ENCODE measurements around the gene FTSJ3. TPM values are rescaled to one million over a fixed set of nuclear protein-coding genes. Genes with fewer than 3 reads are reported as not detected.

Gene FTSJ3
- total RNA-seq, 1 donor from 2014 or later: 44.7 TPM

- intact Hi-C loops (cut with DNase I): no loop called here
- DNase-seq (ENCODE audit: extremely low spot score in 2 of 2): no peak
- peak overlapping the region in 1 of 2 donors; percentile 94 for H3K4me3 ChIP-seq
- H3K36me3 ChIP-seq: peaks cover 0 to 68% of the 10 kb centered on the region in 2 donors
- H3K9me3 ChIP-seq: no peaks in the 10 kb centered on the region
- peaks cover 36% of the 10 kb centered on the region for H3K4me1 ChIP-seq
- TF ChIP-seq, protein P1, sequence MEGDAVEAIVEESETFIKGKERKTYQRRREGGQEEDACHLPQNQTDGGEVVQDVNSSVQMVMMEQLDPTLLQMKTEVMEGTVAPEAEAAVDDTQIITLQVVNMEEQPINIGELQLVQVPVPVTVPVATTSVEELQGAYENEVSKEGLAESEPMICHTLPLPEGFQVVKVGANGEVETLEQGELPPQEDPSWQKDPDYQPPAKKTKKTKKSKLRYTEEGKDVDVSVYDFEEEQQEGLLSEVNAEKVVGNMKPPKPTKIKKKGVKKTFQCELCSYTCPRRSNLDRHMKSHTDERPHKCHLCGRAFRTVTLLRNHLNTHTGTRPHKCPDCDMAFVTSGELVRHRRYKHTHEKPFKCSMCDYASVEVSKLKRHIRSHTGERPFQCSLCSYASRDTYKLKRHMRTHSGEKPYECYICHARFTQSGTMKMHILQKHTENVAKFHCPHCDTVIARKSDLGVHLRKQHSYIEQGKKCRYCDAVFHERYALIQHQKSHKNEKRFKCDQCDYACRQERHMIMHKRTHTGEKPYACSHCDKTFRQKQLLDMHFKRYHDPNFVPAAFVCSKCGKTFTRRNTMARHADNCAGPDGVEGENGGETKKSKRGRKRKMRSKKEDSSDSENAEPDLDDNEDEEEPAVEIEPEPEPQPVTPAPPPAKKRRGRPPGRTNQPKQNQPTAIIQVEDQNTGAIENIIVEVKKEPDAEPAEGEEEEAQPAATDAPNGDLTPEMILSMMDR (IDR thresholded peaks at IDR 0.05): no peak
- H3K27me3 ChIP-seq: no peaks in the 10 kb centered on the region
- no peak overlapping the region for H3K27ac ChIP-seq
Observed at GRCh38 chr17:63828936-63829335, 1.5 kb upstream of the FTSJ3 start.

- Histone ChIP-seq H3K27ac (peak overlapping the region; percentile 94), H3K27me3 (no peaks in the 10 kb centered on the region), H3K4me3 (peak overlapping the region; percentile 90 to 94), H3K9me3 (no peaks in the 10 kb centered on the region), H3K4me1 (peaks cover 36% of the 10 kb centered on the region), H3K36me3 (peaks cover 0 to 68% of the 10 kb centered on the region in 2 donors)
- DNase-seq (ENCODE audit: extremely low spot score in 2 of 2): no peak
- no peak for TF ChIP-seq POLR2A (IDR thresholded peaks at IDR 0.05)
- TF ChIP-seq, protein P1 (IDR thresholded peaks at IDR 0.05): no peak
- no peak for TF ChIP-seq POLR2AphosphoS5 (IDR thresholded peaks at IDR 0.05; ENCODE audit: insufficient read depth in 1 of 2, low read depth in 1 of 2)
- intact Hi-C loops (cut with DNase I): no loop called here
Observed at GRCh38 chr17:63827801-63828221, 348 bp upstream of the FTSJ3 start.

GRCh38 chr17:63826468-63827001 is 928 bp downstream of the FTSJ3 start:
- Histone ChIP-seq H3K36me3 (peaks cover 0 to 68% of the 10 kb centered on the region in 2 donors), H3K27ac (peak overlapping the region; percentile 94), H3K27me3 (no peaks in the 10 kb centered on the region), H3K4me3 (peak overlapping the region; percentile 90 to 94), H3K4me1 (peaks cover 36% of the 10 kb centered on the region), H3K9me3 (no peaks in the 10 kb centered on the region)
- TF ChIP-seq POLR2AphosphoS5 (IDR thresholded peaks at IDR 0.05; ENCODE audit: insufficient read depth in 1 of 2, low read depth in 1 of 2): no peak
- TF ChIP-seq, protein P1 (IDR thresholded peaks at IDR 0.05): no peak
- TF ChIP-seq POLR2A (IDR thresholded peaks at IDR 0.05): no peak
- intact Hi-C loops (cut with DNase I): no loop called here
- no peak for DNase-seq (ENCODE audit: extremely low spot score in 2 of 2)

DNA sequence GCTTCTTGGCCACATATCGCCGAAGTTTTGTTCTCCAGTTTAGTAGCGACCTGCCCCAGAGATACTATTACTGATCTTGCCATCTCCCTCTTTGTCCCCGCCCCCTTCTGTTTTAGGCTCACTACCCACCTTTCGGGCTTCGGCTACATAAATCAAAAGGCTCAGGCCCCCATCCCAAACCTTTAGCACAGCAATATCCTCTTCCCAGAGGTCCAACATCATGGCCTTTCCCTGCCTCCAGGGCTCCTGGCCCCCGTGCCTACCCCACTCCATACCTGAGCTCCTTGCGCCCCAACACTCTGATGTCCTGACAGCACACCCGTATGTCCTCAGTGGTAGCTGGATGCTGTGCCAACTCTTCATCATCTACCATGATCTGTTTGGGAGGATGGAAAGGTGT is 3.1 kb downstream of the FTSJ3 start:
- no peaks in the 10 kb centered on the region for H3K9me3 ChIP-seq
- TF ChIP-seq POLR2AphosphoS5 (IDR thresholded peaks at IDR 0.05; ENCODE audit: insufficient read depth in 1 of 2, low read depth in 1 of 2) (no peak), POLR2A (IDR thresholded peaks at IDR 0.05) (no peak)
- TF ChIP-seq, protein P1 (IDR thresholded peaks at IDR 0.05): no peak
- H3K27me3 ChIP-seq: no peaks in the 10 kb centered on the region
- no peak overlapping the region for H3K27ac ChIP-seq
- H3K4me1 ChIP-seq: peaks cover 30% of the 10 kb centered on the region
- intact Hi-C loops (cut with DNase I): no loop called here
- no peak overlapping the region for H3K4me3 ChIP-seq
- no peak for DNase-seq (ENCODE audit: extremely low spot score in 2 of 2)
- peaks cover 0 to 58% of the 10 kb centered on the region in 2 donors for H3K36me3 ChIP-seq

- H3K36me3 ChIP-seq: peaks cover 0 to 58% of the 10 kb centered on the region in 2 donors
- TF ChIP-seq, protein P1 (IDR thresholded peaks at IDR 0.05): no peak
- no peak for TF ChIP-seq POLR2A (IDR thresholded peaks at IDR 0.05)
- no peak for TF ChIP-seq POLR2AphosphoS5 (IDR thresholded peaks at IDR 0.05; ENCODE audit: insufficient read depth in 1 of 2, low read depth in 1 of 2)
Observed at GRCh38 chr17:63823659-63824331, 3.7 kb downstream of the FTSJ3 start.

More at GRCh38 chr17:63823659-63824331, 3.7 kb downstream of the FTSJ3 start:
- Histone ChIP-seq H3K4me3 (no peak overlapping the region), H3K9me3 (no peaks in the 10 kb centered on the region), H3K27me3 (no peaks in the 10 kb centered on the region), H3K4me1 (peaks cover 24% of the 10 kb centered on the region), H3K27ac (no peak overlapping the region)
- intact Hi-C loops (cut with DNase I): no loop called here
- DNase-seq (ENCODE audit: extremely low spot score in 2 of 2): no peak
